GM23338 (cell line): Measurements from ENCODE around the gene KRT6A. TPM values are rescaled to one million over a fixed set of nuclear protein-coding genes. Genes with fewer than 3 reads are reported as not detected.

ENCODE experiments used
- ATAC-seq: fragments of 200-7000 bp; cut with Tn5 transposase; 3 replicates; pipeline ENCODE4 v1.9.1; 2020
- DNase-seq: peaks from one replicate; pipeline ENCODE4 v3.0.0-alpha.2; 2015; ENCODE audit warnings: low spot score
- H2AFZ ChIP-seq: fragments of 200-600 bp; sonication (generic); 2 replicates; pipeline ENCODE4 v1.8.0; 2016; ENCODE audit warnings: antibody characterized with exemption, mild to moderate bottlenecking, moderate library complexity
- H3F3A ChIP-seq: fragments of 200-600 bp; sonication (generic); replicated peaks from 2 replicates; pipeline ENCODE4 v1.8.0; 2017; ENCODE audit warnings: antibody characterized with exemption, mixed run types, low read depth
- H3K27ac ChIP-seq: fragments of 200-600 bp; sonication (generic); 2 replicates; pipeline ENCODE4 v1.6.1; 2016; ENCODE audit warnings: low read depth
- H3K27me3 ChIP-seq: fragments of 200-600 bp; sonication (generic); 2 replicates; pipeline ENCODE4 v1.8.0; 2016; ENCODE audit warnings: mild to moderate bottlenecking, mixed run types, moderate library complexity; ENCODE audit not compliant: insufficient read depth
- H3K36me3 ChIP-seq: fragments of 200-600 bp; sonication (generic); 2 replicates; pipeline ENCODE4 v1.8.0; 2016; ENCODE audit warnings: mild to moderate bottlenecking; ENCODE audit not compliant: insufficient read depth
- H3K4me1 ChIP-seq: fragments of 200-600 bp; sonication (generic); 2 replicates; pipeline ENCODE4 v1.8.0; 2016; ENCODE audit warnings: mild to moderate bottlenecking, moderate library complexity; ENCODE audit not compliant: insufficient read depth
- H3K4me2 ChIP-seq: fragments of 200-600 bp; sonication (generic); 2 replicates; pipeline ENCODE4 v1.7.1; 2017; ENCODE audit warnings: mixed run types
- H3K4me3 ChIP-seq: fragments of 200-600 bp; sonication (generic); 2 replicates; pipeline ENCODE4 v1.6.1; 2016; ENCODE audit warnings: mixed run types
- H3K79me2 ChIP-seq: fragments of 200-600 bp; sonication (generic); replicated peaks from 2 replicates; pipeline ENCODE4 v1.8.0; 2017; ENCODE audit warnings: mild to moderate bottlenecking; ENCODE audit not compliant: insufficient read depth
- H3K9me2 ChIP-seq: fragments of 200-600 bp; sonication (generic); 2 replicates; pipeline ENCODE4 v1.8.0; 2017; ENCODE audit not compliant: insufficient read depth
- H4K20me1 ChIP-seq: fragments of 200-600 bp; sonication (generic); replicated peaks from 2 replicates; pipeline ENCODE4 v1.8.0; 2017; ENCODE audit warnings: mild to moderate bottlenecking; ENCODE audit not compliant: insufficient read depth
- H3K27ac Mint-ChIP-seq: 2 replicates; pipeline ENCODE4 v1.8.0; 2020; ENCODE audit warnings: inconsistent platforms, mild to moderate bottlenecking, moderate library complexity, mixed read lengths
- H3K27me3 Mint-ChIP-seq: 3 replicates; pipeline ENCODE4 v1.8.0; 2022; ENCODE audit warnings: low read depth, mild to moderate bottlenecking, moderate library complexity, mixed read lengths, inconsistent platforms; ENCODE audit not compliant: insufficient read depth, poor library complexity
- H3K36me3 Mint-ChIP-seq: 3 replicates; pipeline ENCODE4 v1.8.0; 2021; ENCODE audit warnings: low read depth, mild to moderate bottlenecking, inconsistent platforms, moderate library complexity, mixed read lengths
- H3K4me1 Mint-ChIP-seq: 3 replicates; pipeline ENCODE4 v1.8.0; 2020; ENCODE audit warnings: mild to moderate bottlenecking, inconsistent platforms, mixed read lengths
- H3K4me3 Mint-ChIP-seq: 3 replicates; pipeline ENCODE4 v1.8.0; 2021; ENCODE audit warnings: moderate library complexity, mild to moderate bottlenecking, inconsistent platforms, mixed read lengths
- H3K9me3 Mint-ChIP-seq: 3 replicates; pipeline ENCODE4 v1.8.0; 2020; ENCODE audit warnings: moderate library complexity, mild to moderate bottlenecking, inconsistent platforms, mixed read lengths
- CTCF ChIP-seq, 2 experiments: fragments of 200-600 bp in 1 of 2; sonication (generic) in 1 of 2; conservative IDR thresholded peaks; 2 replicates each; pipeline versions ENCODE4 v1.5.1 to v1.6.1; 2016 to 2017; ENCODE audit warnings: antibody characterized with exemption in 2 of 2, low read depth in 2 of 2, mild to moderate bottlenecking in 2 of 2, moderate library complexity in 1 of 2
- EZH2 ChIP-seq: fragments of 200-600 bp; sonication (generic); IDR thresholded peaks from one replicate; pipeline ENCODE4 v1.8.0; 2017; ENCODE audit warnings: antibody characterized with exemption, mild to moderate bottlenecking, low read depth; ENCODE audit not compliant: unreplicated experiment
- JUNB ChIP-seq: IDR thresholded peaks from one replicate; pipeline ENCODE4 v1.6.1; 2016; ENCODE audit warnings: antibody characterized with exemption; ENCODE audit not compliant: unreplicated experiment
- ZNF114 ChIP-seq: fragments of 250-450 bp; sonication (Bioruptor Pico); IDR thresholded peaks from 2 replicates; pipeline ENCODE4 v1.5.0; 2020; ENCODE audit warnings: mild to moderate bottlenecking, moderate library complexity
- polyA plus RNA-seq: library from polyadenylated mRNA; unstranded; fragments of >200 nt; fragmentation: Nextera tagmentation; extraction: Ambion mirVana; gene quantifications from 2 replicates; pipeline ENCODE4 v1.2.1, GENCODE V29; 2016
- total RNA-seq: library from RNA; depleted of rRNA; stranded (reverse); fragments of >200 nt; shearing (Covaris generic); gene quantifications from 2 replicates; pipeline ENCODE4 v1.2.3, GENCODE V29; 2014
- TF ChIP-seq, protein P1 (sequence below): fragments of 250-450 bp; sonication (Bioruptor Pico); IDR thresholded peaks from 2 replicates; pipeline ENCODE4 v1.5.0; 2020; ENCODE audit warnings: mild to moderate bottlenecking, moderate library complexity
- TF ChIP-seq, protein P2 (sequence below): IDR thresholded peaks from 2 replicates; pipeline ENCODE4 v1.6.1; 2016; ENCODE audit warnings: antibody characterized with exemption

KRT6A gene
- total and polyA plus RNA-seq, 2 experiments from 2014 or later, result not detected

- TF ChIP-seq, protein P1, sequence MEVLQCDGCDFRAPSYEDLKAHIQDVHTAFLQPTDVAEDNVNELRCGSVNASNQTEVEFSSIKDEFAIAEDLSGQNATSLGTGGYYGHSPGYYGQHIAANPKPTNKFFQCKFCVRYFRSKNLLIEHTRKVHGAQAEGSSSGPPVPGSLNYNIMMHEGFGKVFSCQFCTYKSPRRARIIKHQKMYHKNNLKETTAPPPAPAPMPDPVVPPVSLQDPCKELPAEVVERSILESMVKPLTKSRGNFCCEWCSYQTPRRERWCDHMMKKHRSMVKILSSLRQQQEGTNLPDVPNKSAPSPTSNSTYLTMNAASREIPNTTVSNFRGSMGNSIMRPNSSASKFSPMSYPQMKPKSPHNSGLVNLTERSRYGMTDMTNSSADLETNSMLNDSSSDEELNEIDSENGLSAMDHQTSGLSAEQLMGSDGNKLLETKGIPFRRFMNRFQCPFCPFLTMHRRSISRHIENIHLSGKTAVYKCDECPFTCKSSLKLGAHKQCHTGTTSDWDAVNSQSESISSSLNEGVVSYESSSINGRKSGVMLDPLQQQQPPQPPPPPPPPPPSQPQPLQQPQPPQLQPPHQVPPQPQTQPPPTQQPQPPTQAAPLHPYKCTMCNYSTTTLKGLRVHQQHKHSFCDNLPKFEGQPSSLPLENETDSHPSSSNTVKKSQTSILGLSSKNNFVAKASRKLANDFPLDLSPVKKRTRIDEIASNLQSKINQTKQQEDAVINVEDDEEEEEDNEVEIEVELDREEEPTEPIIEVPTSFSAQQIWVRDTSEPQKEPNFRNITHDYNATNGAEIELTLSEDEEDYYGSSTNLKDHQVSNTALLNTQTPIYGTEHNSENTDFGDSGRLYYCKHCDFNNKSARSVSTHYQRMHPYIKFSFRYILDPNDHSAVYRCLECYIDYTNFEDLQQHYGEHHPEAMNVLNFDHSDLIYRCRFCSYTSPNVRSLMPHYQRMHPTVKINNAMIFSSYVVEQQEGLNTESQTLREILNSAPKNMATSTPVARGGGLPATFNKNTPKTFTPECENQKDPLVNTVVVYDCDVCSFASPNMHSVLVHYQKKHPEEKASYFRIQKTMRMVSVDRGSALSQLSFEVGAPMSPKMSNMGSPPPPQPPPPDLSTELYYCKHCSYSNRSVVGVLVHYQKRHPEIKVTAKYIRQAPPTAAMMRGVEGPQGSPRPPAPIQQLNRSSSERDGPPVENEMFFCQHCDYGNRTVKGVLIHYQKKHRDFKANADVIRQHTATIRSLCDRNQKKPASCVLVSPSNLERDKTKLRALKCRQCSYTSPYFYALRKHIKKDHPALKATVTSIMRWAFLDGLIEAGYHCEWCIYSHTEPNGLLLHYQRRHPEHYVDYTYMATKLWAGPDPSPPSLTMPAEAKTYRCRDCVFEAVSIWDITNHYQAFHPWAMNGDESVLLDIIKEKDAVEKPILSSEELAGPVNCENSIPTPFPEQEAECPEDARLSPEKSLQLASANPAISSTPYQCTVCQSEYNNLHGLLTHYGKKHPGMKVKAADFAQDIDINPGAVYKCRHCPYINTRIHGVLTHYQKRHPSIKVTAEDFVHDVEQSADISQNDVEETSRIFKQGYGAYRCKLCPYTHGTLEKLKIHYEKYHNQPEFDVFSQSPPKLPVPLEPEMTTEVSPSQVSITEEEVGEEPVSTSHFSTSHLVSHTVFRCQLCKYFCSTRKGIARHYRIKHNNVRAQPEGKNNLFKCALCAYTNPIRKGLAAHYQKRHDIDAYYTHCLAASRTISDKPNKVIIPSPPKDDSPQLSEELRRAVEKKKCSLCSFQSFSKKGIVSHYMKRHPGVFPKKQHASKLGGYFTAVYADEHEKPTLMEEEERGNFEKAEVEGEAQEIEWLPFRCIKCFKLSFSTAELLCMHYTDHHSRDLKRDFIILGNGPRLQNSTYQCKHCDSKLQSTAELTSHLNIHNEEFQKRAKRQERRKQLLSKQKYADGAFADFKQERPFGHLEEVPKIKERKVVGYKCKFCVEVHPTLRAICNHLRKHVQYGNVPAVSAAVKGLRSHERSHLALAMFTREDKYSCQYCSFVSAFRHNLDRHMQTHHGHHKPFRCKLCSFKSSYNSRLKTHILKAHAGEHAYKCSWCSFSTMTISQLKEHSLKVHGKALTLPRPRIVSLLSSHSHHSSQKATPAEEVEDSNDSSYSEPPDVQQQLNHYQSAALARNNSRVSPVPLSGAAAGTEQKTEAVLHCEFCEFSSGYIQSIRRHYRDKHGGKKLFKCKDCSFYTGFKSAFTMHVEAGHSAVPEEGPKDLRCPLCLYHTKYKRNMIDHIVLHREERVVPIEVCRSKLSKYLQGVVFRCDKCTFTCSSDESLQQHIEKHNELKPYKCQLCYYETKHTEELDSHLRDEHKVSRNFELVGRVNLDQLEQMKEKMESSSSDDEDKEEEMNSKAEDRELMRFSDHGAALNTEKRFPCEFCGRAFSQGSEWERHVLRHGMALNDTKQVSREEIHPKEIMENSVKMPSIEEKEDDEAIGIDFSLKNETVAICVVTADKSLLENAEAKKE, result no peak
- TF ChIP-seq ZNF114 (CRISPR knock-in tag) (no peak), JUNB (no peak), CTCF (conservative IDR thresholded peaks at IDR 0.05; ENCODE audit: low read depth in 2 of 2) (no peak)
These were observed 30.8 kb upstream of the KRT6A start (continued) for GRCh38 chr12:52523824-52524223.

DNA sequence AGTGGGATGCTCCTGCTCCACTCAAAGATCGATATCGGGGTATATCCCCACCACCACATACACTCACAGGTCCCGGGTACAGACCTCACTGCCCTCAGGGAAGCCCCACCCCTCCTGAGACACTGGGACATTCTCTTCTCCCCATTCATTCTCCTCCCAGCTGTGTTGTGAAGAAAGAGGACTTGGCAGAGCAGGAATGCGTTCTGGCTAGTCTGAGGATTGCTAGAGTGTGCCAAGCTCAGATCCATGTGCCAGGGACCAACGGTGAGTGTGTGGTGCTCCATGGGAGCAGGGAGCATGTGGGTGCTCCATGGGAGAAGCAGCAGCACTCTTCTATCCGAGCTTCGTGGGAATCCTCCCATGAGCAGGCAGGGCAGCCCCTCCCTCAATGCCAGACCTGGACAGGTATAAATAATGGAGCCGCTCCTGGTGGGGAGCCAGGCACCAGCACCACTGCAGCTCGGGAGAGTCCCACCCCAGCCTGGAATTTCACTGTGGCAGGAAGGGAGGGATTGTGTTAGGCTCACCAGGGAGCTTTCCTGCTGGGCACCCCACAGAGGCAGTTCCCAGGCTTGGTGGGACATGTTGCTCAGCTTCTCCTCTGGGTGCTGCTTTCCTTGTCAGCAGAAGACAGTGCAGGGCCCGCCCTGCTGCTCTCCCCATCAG, 29.4 kb upstream of the KRT6A start:
- Mint-ChIP-seq H3K9me3 (no peaks in the 10 kb centered on the region), H3K4me3 (no peak overlapping the region), H3K27me3 (peaks cover 12% of the 10 kb centered on the region), H3K27ac (no peak overlapping the region), H3K36me3 (no peaks in the 10 kb centered on the region), H3K4me1 (peaks cover 15% of the 10 kb centered on the region; the same call in 1 of the 3 replicates)
- Histone ChIP-seq H3K79me2 (no peaks in the 10 kb centered on the region), H2AFZ (no peak overlapping the region), H3K4me1 (no peaks in the 10 kb centered on the region), H3K27me3 (no peaks in the 10 kb centered on the region), H3K4me2 (no peak overlapping the region), H3K27ac (no peak overlapping the region), H3K36me3 (no peaks in the 10 kb centered on the region), H4K20me1 (no peaks in the 10 kb centered on the region), H3F3A (no peaks in the 10 kb centered on the region), H3K4me3 (no peak overlapping the region), H3K9me2 (0 out of 2 replicates have a peak, but pooled peaks cover under 1% of the 10 kb centered on the region)
- DNase-seq (no peak), ATAC-seq (no peak)
- TF ChIP-seq EZH2 (no peak), JUNB (no peak), ZNF114 (CRISPR knock-in tag) (no peak)
- TF ChIP-seq, protein P2, sequence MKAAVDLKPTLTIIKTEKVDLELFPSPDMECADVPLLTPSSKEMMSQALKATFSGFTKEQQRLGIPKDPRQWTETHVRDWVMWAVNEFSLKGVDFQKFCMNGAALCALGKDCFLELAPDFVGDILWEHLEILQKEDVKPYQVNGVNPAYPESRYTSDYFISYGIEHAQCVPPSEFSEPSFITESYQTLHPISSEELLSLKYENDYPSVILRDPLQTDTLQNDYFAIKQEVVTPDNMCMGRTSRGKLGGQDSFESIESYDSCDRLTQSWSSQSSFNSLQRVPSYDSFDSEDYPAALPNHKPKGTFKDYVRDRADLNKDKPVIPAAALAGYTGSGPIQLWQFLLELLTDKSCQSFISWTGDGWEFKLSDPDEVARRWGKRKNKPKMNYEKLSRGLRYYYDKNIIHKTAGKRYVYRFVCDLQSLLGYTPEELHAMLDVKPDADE, result no peak
